Measurements from ENCODE around the gene ZSWIM4. TPM values are rescaled to one million over a fixed set of nuclear protein-coding genes. Genes with fewer than 3 reads are reported as not detected.
"Not testable (repeated sequence)": the region's sequence is repeated elsewhere in the genome, so short reads cannot be mapped to it uniquely, and the experiment has no call there.

The ZSWIM4 gene
- total and polyA plus RNA-seq, 9 donors = 1.5 to 6.1 (median 4.5) TPM

GRCh38 chr19:13850910-13851733 is 55.9 kb downstream of the ZSWIM4 start:
- no peaks in the 10 kb centered on the region for H3K36me3 ChIP-seq (ENCODE audit: control insufficient read depth, insufficient read depth, low read length)
- peak; percentile 94 for DNase-seq
- WGBS (ENCODE audit: insufficient coverage) = 41% methylated on average over 21 of the region's 26 CpGs
- no peaks in the 10 kb centered on the region for H3K27me3 ChIP-seq (ENCODE audit: control insufficient read depth, insufficient read depth, low read length)
- peaks cover 56% of the 10 kb centered on the region for H3K4me1 ChIP-seq (ENCODE audit: control insufficient read depth, insufficient read depth, low read length)
- peak overlapping the region; percentile 97 for H3K27ac ChIP-seq (ENCODE audit: low read length)
- H3K4me3 ChIP-seq (ENCODE audit: low read length) = peak overlapping the region; percentile 27
- no peaks in the 10 kb centered on the region for H3K9me3 ChIP-seq (replicated peaks; ENCODE audit: control insufficient read depth, low read depth, low read length)

- not testable (repeated sequence) for H3K9me3 ChIP-seq (replicated peaks; ENCODE audit: control insufficient read depth, low read depth, low read length); H3K36me3 ChIP-seq (ENCODE audit: control insufficient read depth, insufficient read depth, low read length); H3K4me3 ChIP-seq (ENCODE audit: low read length); H3K27me3 ChIP-seq (ENCODE audit: control insufficient read depth, insufficient read depth, low read length); DNase-seq
- peaks cover 50% of the 10 kb centered on the region for H3K4me1 ChIP-seq (ENCODE audit: control insufficient read depth, insufficient read depth, low read length)
- H3K27ac ChIP-seq (ENCODE audit: low read length) = peak overlapping the region; percentile 97
- no CpG with 5 or more reads among the region's 5 CpGs for WGBS (ENCODE audit: insufficient coverage)
Observed at GRCh38 chr19:13851734-13852114, 56.5 kb downstream of the ZSWIM4 start.

- H3K4me3 ChIP-seq (ENCODE audit: low read length); DNase-seq; H3K9me3 ChIP-seq (replicated peaks; ENCODE audit: control insufficient read depth, low read depth, low read length); H3K27me3 ChIP-seq (ENCODE audit: control insufficient read depth, insufficient read depth, low read length); H3K36me3 ChIP-seq (ENCODE audit: control insufficient read depth, insufficient read depth, low read length): not testable (repeated sequence)
- peak overlapping the region; percentile 97 for H3K27ac ChIP-seq (ENCODE audit: low read length)
- WGBS (ENCODE audit: insufficient coverage) = 93% methylated on average over 7 of the region's 12 CpGs
- peaks cover 44% of the 10 kb centered on the region for H3K4me1 ChIP-seq (ENCODE audit: control insufficient read depth, insufficient read depth, low read length)
Observed at GRCh38 chr19:13852171-13852707, 57.0 kb downstream of the ZSWIM4 start.

GRCh38 chr19:13856497-13856896 is 61.3 kb downstream of the ZSWIM4 start:
- no peak for DNase-seq
- Histone ChIP-seq H3K27me3 (ENCODE audit: control insufficient read depth, insufficient read depth, low read length) (no peaks in the 10 kb centered on the region), H3K4me1 (ENCODE audit: control insufficient read depth, insufficient read depth, low read length) (peaks cover 15% of the 10 kb centered on the region), H3K36me3 (ENCODE audit: control insufficient read depth, insufficient read depth, low read length) (no peaks in the 10 kb centered on the region), H3K4me3 (ENCODE audit: low read length) (no peak overlapping the region), H3K27ac (ENCODE audit: low read length) (no peak overlapping the region), H3K9me3 (replicated peaks; ENCODE audit: control insufficient read depth, low read depth, low read length) (no peaks in the 10 kb centered on the region)
- WGBS (ENCODE audit: insufficient coverage) = 64% methylated on average over 2 of the region's 2 CpGs

GRCh38 chr19:13859361-13859880 is 64.2 kb downstream of the ZSWIM4 start:
- Histone ChIP-seq H3K4me3 (ENCODE audit: low read length) (no peak overlapping the region), H3K27me3 (ENCODE audit: control insufficient read depth, insufficient read depth, low read length) (no peaks in the 10 kb centered on the region), H3K27ac (ENCODE audit: low read length) (no peak overlapping the region), H3K9me3 (replicated peaks; ENCODE audit: control insufficient read depth, low read depth, low read length) (no peaks in the 10 kb centered on the region), H3K4me1 (ENCODE audit: control insufficient read depth, insufficient read depth, low read length) (peaks cover 22% of the 10 kb centered on the region), H3K36me3 (ENCODE audit: control insufficient read depth, insufficient read depth, low read length) (no peaks in the 10 kb centered on the region)
- 100% methylated on average over 3 of the region's 3 CpGs for WGBS (ENCODE audit: insufficient coverage)
- peak; percentile 25 for DNase-seq

- Histone ChIP-seq H3K4me3 (ENCODE audit: low read length) (no peak overlapping the region), H3K9me3 (replicated peaks; ENCODE audit: control insufficient read depth, low read depth, low read length) (no peaks in the 10 kb centered on the region), H3K27ac (ENCODE audit: low read length) (peak overlapping the region; percentile 95), H3K4me1 (ENCODE audit: control insufficient read depth, insufficient read depth, low read length) (peaks cover 26% of the 10 kb centered on the region), H3K36me3 (ENCODE audit: control insufficient read depth, insufficient read depth, low read length) (no peaks in the 10 kb centered on the region), H3K27me3 (ENCODE audit: control insufficient read depth, insufficient read depth, low read length) (no peaks in the 10 kb centered on the region)
- WGBS (ENCODE audit: insufficient coverage) = 73% methylated on average over 9 of the region's 13 CpGs
- peak; percentile 13 for DNase-seq
Observed at GRCh38 chr19:13860679-13861391, 65.6 kb downstream of the ZSWIM4 start.

- peak overlapping the region; percentile 43 for H3K4me3 ChIP-seq (ENCODE audit: low read length)
- peaks cover 30% of the 10 kb centered on the region for H3K4me1 ChIP-seq (ENCODE audit: control insufficient read depth, insufficient read depth, low read length)
- H3K9me3 ChIP-seq (replicated peaks; ENCODE audit: control insufficient read depth, low read depth, low read length) = no peaks in the 10 kb centered on the region
- WGBS (ENCODE audit: insufficient coverage) = 28% methylated on average over 6 of the region's 11 CpGs
- DNase-seq = peak; percentile 69
- no peaks in the 10 kb centered on the region for H3K27me3 ChIP-seq (ENCODE audit: control insufficient read depth, insufficient read depth, low read length)
- H3K27ac ChIP-seq (ENCODE audit: low read length) = peak overlapping the region; percentile 95
- no peaks in the 10 kb centered on the region for H3K36me3 ChIP-seq (ENCODE audit: control insufficient read depth, insufficient read depth, low read length)
Observed at GRCh38 chr19:13861392-13861713, 66.1 kb downstream of the ZSWIM4 start.

GRCh38 chr19:13861714-13862531 is 66.7 kb downstream of the ZSWIM4 start:
- H3K4me3 ChIP-seq (ENCODE audit: low read length) = peak overlapping the region; percentile 43
- H3K27ac ChIP-seq (ENCODE audit: low read length) = peak overlapping the region; percentile 95
- H3K27me3 ChIP-seq (ENCODE audit: control insufficient read depth, insufficient read depth, low read length) = no peaks in the 10 kb centered on the region
- WGBS (ENCODE audit: insufficient coverage) = 2% methylated on average over 22 of the region's 27 CpGs
- no peaks in the 10 kb centered on the region for H3K9me3 ChIP-seq (replicated peaks; ENCODE audit: control insufficient read depth, low read depth, low read length)
- H3K4me1 ChIP-seq (ENCODE audit: control insufficient read depth, insufficient read depth, low read length) = peaks cover 35% of the 10 kb centered on the region
- peak; percentile 96 for DNase-seq
- H3K36me3 ChIP-seq (ENCODE audit: control insufficient read depth, insufficient read depth, low read length) = no peaks in the 10 kb centered on the region

- Histone ChIP-seq H3K27ac (ENCODE audit: low read length) (no peak overlapping the region), H3K27me3 (ENCODE audit: control insufficient read depth, insufficient read depth, low read length) (no peaks in the 10 kb centered on the region), H3K9me3 (replicated peaks; ENCODE audit: control insufficient read depth, low read depth, low read length) (no peaks in the 10 kb centered on the region), H3K36me3 (ENCODE audit: control insufficient read depth, insufficient read depth, low read length) (no peaks in the 10 kb centered on the region), H3K4me1 (ENCODE audit: control insufficient read depth, insufficient read depth, low read length) (peaks cover 40% of the 10 kb centered on the region), H3K4me3 (ENCODE audit: low read length) (no peak overlapping the region)
- 31% methylated on average over 11 of the region's 13 CpGs for WGBS (ENCODE audit: insufficient coverage)
- peak; percentile 28 for DNase-seq
Observed at GRCh38 chr19:13864046-13864666, 68.9 kb downstream of the ZSWIM4 start.

All from muscle of leg (tissue), 11 donors.